Heart right ventricle (tissue), 16 donors: ENCODE measurements around the gene PTPRN2. TPM values are rescaled to one million over a fixed set of nuclear protein-coding genes. Genes with fewer than 3 reads are reported as not detected.

Experiments
- ATAC-seq, 8 donors: fragments of 200-7000 bp; cut with Tn5 transposase; one replicate each; pipeline ENCODE4 v1.9.1; 2020; ENCODE audit warnings: mild to moderate bottlenecking in 8 of 8, moderate library complexity in 8 of 8, moderate number of reproducible peaks in 1 of 8
- DNase-seq, 2 donors: peaks; one replicate each; pipeline ENCODE4 v3.0.0-alpha.2; 2020
- H3K27ac ChIP-seq, 10 donors: fragments of 200-600 bp; sonication (generic) in 2 of 10; one replicate each; pipeline versions ENCODE4 v1.5.0 to v1.8.0; 2020 to 2022; ENCODE audit warnings: mild to moderate bottlenecking in 3 of 10
- H3K27me3 ChIP-seq, 7 donors: fragments of 200-600 bp; one replicate each; pipeline ENCODE4 v1.8.0; 2021 to 2022; ENCODE audit warnings: mild to moderate bottlenecking in 2 of 7
- H3K36me3 ChIP-seq, 9 donors: fragments of 200-600 bp; sonication (generic) in 1 of 9; one replicate each; pipeline versions ENCODE4 v1.5.0 to v1.8.0; 2020 to 2022; ENCODE audit warnings: mild to moderate bottlenecking in 2 of 9
- H3K4me1 ChIP-seq, 9 donors: fragments of 200-600 bp; sonication (generic) in 1 of 9; one replicate each; pipeline versions ENCODE4 v1.5.0 to v1.8.0; 2020 to 2022; ENCODE audit warnings: mild to moderate bottlenecking in 4 of 9
- H3K4me3 ChIP-seq, 10 donors: fragments of 200-600 bp; sonication (generic) in 2 of 10; one replicate each; pipeline versions ENCODE4 v1.5.0 to v1.8.0; 2020 to 2022; ENCODE audit warnings: mild to moderate bottlenecking in 7 of 10, moderate library complexity in 2 of 10
- H3K9me3 ChIP-seq, 11 donors: fragments of 200-600 bp in 10 of 11; sonication (generic) in 2 of 11; one replicate each; pipeline versions ENCODE4 v1.5.0 to v1.8.0; 2013 to 2022; ENCODE audit warnings: mild to moderate bottlenecking in 2 of 11, control low read depth in 1 of 11, moderate library complexity in 1 of 11
- WGBS, 2 donors: extraction: QIAGEN DNeasy Blood & Tissue Kit; methylation state at CpG; one replicate each; pipeline ENCODE4 v1.1.7; 2013; ENCODE audit warnings: inconsistent platforms in 1 of 2; 5-methylcytosine and 5-hydroxymethylcytosine counted together
- intact Hi-C, 10 donors: fragments of 100-400 bp; cut with DNase I; formaldehyde crosslinking; loops; one replicate each; pipeline versions ENCODE4 v1.11.1 to v1.14.2; 2022
- polyA plus RNA-seq, 2 donors: library from polyadenylated mRNA; stranded (reverse); fragments of 200-250 nt; gene quantifications; one replicate each; pipeline ENCODE4 v1.2.3, GENCODE V29; 2013
- total RNA-seq, 10 donors: library from RNA; stranded (reverse); fragmentation: NEBNext Ultra II Directional in 3 of 10; extraction: Animal tissue kit (Norgen Biotek cat#: 25700) in 3 of 10; gene quantifications; one replicate each; pipeline versions ENCODE4 v1.2.1 to v1.2.4, GENCODE V29; 2021 to 2023
- TF ChIP-seq, protein P1 (sequence below), 9 donors: fragments of 200-600 bp; sonication (generic) in 2 of 9; IDR thresholded peaks; one replicate each; pipeline versions ENCODE4 v1.5.0 to v1.8.0; 2021 to 2022; ENCODE audit warnings: antibody characterized with exemption in 9 of 9, mild to moderate bottlenecking in 5 of 9, moderate library complexity in 1 of 9
- donor health status: Arrhythmogenic right ventricular cardiomyopathy.
- donor health status: ischemic (EF 13 %, LVEDD 7.1; RV severe dilation, severe dysfunction).
- donor health status: healthy with polysubstance abuse.
- donor health status: DM: no; HTN: yes; CAD: no.
- donor health status: DM: no; HTN: no; CAD: no.
- donor health status: ischemic (EF 25% LVEDD 6.9; RV normal size, moderate dysfunction).
- donor health status: ischemic (EF 25% LVEDD 5.7; RV mildly dilated, moderate dysfunction).
- donor health status: healthy.
- donor health status: DM: yes; HTN: yes; CAD: no.
- donor health status: Ischemic cardiomyopathy.
- donor health status: ischemic (EF 35%, LVEDD 5.7; RV mildly dilated, moderate dysfunction).
- donor health status: nonischemic (EF 11% LVEDD 7.7; RV severe dilation, severe dysfunction).
- donor health status: DM: yes; HTN: yes; CAD: no.
- donor health status: PGD.
- donor health status: ischemic (EF 29% LVEDD 5.4; RV normal size, mild dysfunction).
- donor health status: nonischemic (EF 23%, LVEDD 6.1; RV moderate dilation, normal function).

PTPRN2 gene
- total and polyA plus RNA-seq, 12 donors = 0.82 to 1.8 (median 1.3) TPM

GRCh38 chr7:157860406-157860805 is 727.2 kb downstream of the PTPRN2 start:
- DNase-seq (no peak), ATAC-seq (no peak)
- 73 to 74% methylated on average over 11 of the region's 11 CpGs for WGBS, 2 donors
- intact Hi-C loops = loop anchor here in 1 of 10 donors (2.0 kb wide), 1 partner anchor 20 kb away; no protein-coding TSS in a partner anchor
- Histone ChIP-seq H3K27me3 (peaks cover 0 to 28% (median 0%) of the 10 kb centered on the region in 7 donors), H3K9me3 (no peaks in the 10 kb centered on the region), H3K36me3 (no peaks in the 10 kb centered on the region), H3K27ac (no peak overlapping the region), H3K4me3 (no peak overlapping the region), H3K4me1 (no peaks in the 10 kb centered on the region)
- TF ChIP-seq, protein P1, sequence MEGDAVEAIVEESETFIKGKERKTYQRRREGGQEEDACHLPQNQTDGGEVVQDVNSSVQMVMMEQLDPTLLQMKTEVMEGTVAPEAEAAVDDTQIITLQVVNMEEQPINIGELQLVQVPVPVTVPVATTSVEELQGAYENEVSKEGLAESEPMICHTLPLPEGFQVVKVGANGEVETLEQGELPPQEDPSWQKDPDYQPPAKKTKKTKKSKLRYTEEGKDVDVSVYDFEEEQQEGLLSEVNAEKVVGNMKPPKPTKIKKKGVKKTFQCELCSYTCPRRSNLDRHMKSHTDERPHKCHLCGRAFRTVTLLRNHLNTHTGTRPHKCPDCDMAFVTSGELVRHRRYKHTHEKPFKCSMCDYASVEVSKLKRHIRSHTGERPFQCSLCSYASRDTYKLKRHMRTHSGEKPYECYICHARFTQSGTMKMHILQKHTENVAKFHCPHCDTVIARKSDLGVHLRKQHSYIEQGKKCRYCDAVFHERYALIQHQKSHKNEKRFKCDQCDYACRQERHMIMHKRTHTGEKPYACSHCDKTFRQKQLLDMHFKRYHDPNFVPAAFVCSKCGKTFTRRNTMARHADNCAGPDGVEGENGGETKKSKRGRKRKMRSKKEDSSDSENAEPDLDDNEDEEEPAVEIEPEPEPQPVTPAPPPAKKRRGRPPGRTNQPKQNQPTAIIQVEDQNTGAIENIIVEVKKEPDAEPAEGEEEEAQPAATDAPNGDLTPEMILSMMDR (IDR thresholded peaks at IDR 0.05) = no peak

GRCh38 chr7:157859915-157860314 is 727.7 kb downstream of the PTPRN2 start:
- DNase-seq = no peak
- intact Hi-C loops = loop anchor here in 1 of 10 donors (2.0 kb wide), 1 partner anchor 19 kb away; no protein-coding TSS in a partner anchor
- TF ChIP-seq, protein P1 (IDR thresholded peaks at IDR 0.05) = no peak
- no peak for ATAC-seq
- Histone ChIP-seq H3K4me3 (no peak overlapping the region), H3K4me1 (no peaks in the 10 kb centered on the region), H3K27ac (no peak overlapping the region), H3K36me3 (no peaks in the 10 kb centered on the region), H3K9me3 (no peaks in the 10 kb centered on the region), H3K27me3 (peaks cover 0 to 27% (median 0%) of the 10 kb centered on the region in 7 donors)
- 58 to 70% methylated on average over 6 of the region's 6 CpGs for WGBS, 2 donors

GRCh38 chr7:157857578-157858075 is 730.0 kb downstream of the PTPRN2 start:
- Histone ChIP-seq H3K4me1 (peaks cover 0 to 8% (median 0%) of the 10 kb centered on the region in 9 donors), H3K27ac (no peak overlapping the region), H3K27me3 (peaks cover 0 to 18% (median 0%) of the 10 kb centered on the region in 7 donors), H3K9me3 (no peaks in the 10 kb centered on the region), H3K36me3 (no peaks in the 10 kb centered on the region), H3K4me3 (no peak overlapping the region)
- intact Hi-C loops = no loop called here
- DNase-seq (no peak), ATAC-seq (no peak)
- TF ChIP-seq, protein P1 (IDR thresholded peaks at IDR 0.05) = no peak
- WGBS, 2 donors = 83 to 85% methylated on average over 21 of the region's 21 CpGs

DNA sequence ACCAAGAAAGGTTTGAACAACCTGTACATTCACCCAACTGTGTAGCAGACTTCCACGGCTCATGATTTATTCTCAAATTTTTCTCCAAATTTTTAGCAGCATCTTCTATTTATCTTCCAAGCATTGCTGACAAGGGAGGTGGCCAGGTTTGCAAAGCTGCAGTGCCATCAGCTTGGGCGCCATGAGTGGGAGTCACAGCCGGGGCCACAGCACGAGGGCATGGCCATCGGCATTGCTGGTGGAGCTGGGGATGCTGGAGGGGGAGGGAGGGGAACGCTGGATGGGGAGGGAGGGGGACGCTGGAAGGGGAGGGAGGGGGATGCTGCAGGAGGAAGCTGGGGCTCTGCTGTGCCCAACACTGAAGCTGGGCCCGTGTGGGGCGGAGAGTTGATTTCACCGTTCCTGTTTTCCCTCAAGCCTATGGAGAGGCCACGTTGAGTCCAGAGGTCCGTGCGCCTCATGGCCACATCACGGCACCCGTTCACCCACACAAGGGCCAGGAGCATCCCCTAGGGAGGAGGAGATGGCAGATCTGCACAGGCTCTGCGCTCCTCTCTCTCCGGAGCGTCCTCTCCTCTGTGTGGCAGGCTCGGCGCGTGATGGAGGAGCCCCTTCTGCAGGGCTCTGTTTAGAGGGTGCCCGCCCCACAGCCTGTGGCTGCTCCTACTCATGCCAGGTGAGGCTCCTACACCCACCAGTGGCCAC is 730.6 kb downstream of the PTPRN2 start:
- ATAC-seq (no peak), DNase-seq (no peak)
- intact Hi-C loops = no loop called here
- Histone ChIP-seq H3K4me1 (peaks cover 0 to 10% (median 0%) of the 10 kb centered on the region in 9 donors), H3K36me3 (no peaks in the 10 kb centered on the region), H3K9me3 (no peaks in the 10 kb centered on the region), H3K27ac (no peak overlapping the region), H3K4me3 (no peak overlapping the region), H3K27me3 (peaks cover 0 to 18% (median 0%) of the 10 kb centered on the region in 7 donors)
- TF ChIP-seq, protein P1 (IDR thresholded peaks at IDR 0.05) = no peak
- WGBS, 2 donors = 88 to 89% methylated on average over 20 to 22 of the region's 22 CpGs
